Hepatocyte (in vitro differentiated cells): ENCODE results near the gene MACROD2. TPM values are rescaled to one million over a fixed set of nuclear protein-coding genes. Genes with fewer than 3 reads are reported as not detected.
A peak's percentile ranks its signal among the peaks of the same experiment; 100 is the strongest.

Source experiments
- DNase-seq: peaks from one replicate; pipeline ENCODE4 v3.0.0-alpha.2; 2016; ENCODE audit warnings: low spot score
- H2AFZ ChIP-seq: fragments of 200-600 bp; sonication (generic); 2 replicates; pipeline ENCODE4 v1.6.0; 2016; ENCODE audit warnings: antibody characterized with exemption, mild to moderate bottlenecking
- H3K27ac ChIP-seq: fragments of 200-600 bp; sonication (generic); 2 replicates; pipeline ENCODE4 v1.5.1; 2016; ENCODE audit warnings: mild to moderate bottlenecking
- H3K27me3 ChIP-seq: fragments of 200-600 bp; sonication (generic); 2 replicates; pipeline ENCODE4 v1.6.1; 2016
- H3K36me3 ChIP-seq: fragments of 200-600 bp; sonication (generic); replicated peaks from 2 replicates; pipeline ENCODE4 v1.5.1; 2016; ENCODE audit warnings: low read depth; ENCODE audit not compliant: insufficient read depth
- H3K4me1 ChIP-seq: fragments of 200-600 bp; sonication (generic); 2 replicates; pipeline ENCODE4 v1.5.1; 2016; ENCODE audit warnings: mild to moderate bottlenecking, moderate library complexity; ENCODE audit not compliant: insufficient read depth
- H3K4me2 ChIP-seq: fragments of 200-600 bp; sonication (generic); 2 replicates; pipeline ENCODE4 v1.6.0; 2016
- H3K4me3 ChIP-seq: fragments of 200-600 bp; sonication (generic); 2 replicates; pipeline ENCODE4 v1.5.1; 2016; ENCODE audit warnings: mild to moderate bottlenecking
- H3K79me2 ChIP-seq: fragments of 200-600 bp; sonication (generic); 2 replicates; pipeline ENCODE4 v1.6.0; 2017; ENCODE audit warnings: mild to moderate bottlenecking
- H3K9me2 ChIP-seq: fragments of 200-600 bp; sonication (generic); replicated peaks from 2 replicates; pipeline ENCODE4 v1.6.0; 2017; ENCODE audit warnings: mild to moderate bottlenecking; ENCODE audit not compliant: insufficient read depth
- H3K9me3 ChIP-seq: fragments of 200-600 bp; sonication (generic); 2 replicates; pipeline ENCODE4 v1.5.1; 2016; ENCODE audit warnings: low read depth, mild to moderate bottlenecking
- H4K20me1 ChIP-seq: fragments of 200-600 bp; sonication (generic); 2 replicates; pipeline ENCODE4 v1.6.0; 2016; ENCODE audit warnings: mild to moderate bottlenecking; ENCODE audit not compliant: insufficient read depth, poor library complexity, severe bottlenecking
- EZH2 ChIP-seq: fragments of 200-600 bp; sonication (generic); IDR thresholded peaks from 2 replicates; pipeline ENCODE4 v1.6.1; 2016; ENCODE audit warnings: antibody characterized with exemption, mild to moderate bottlenecking, borderline replicate concordance
- EZH2phosphoT487 ChIP-seq: fragments of 200-600 bp; sonication (generic); IDR thresholded peaks from one replicate; pipeline ENCODE4 v1.6.1; 2018; ENCODE audit warnings: antibody characterized with exemption, mild to moderate bottlenecking, low read depth, moderate library complexity; ENCODE audit not compliant: unreplicated experiment, severe bottlenecking
- WGBS: methylation state at CpG from one replicate; pipeline ENCODE4 v1.1.6; 2016; ENCODE audit warnings: low lambda C conversion rate; ENCODE audit errors: missing lambda C conversion rate; 5-methylcytosine and 5-hydroxymethylcytosine counted together
- polyA plus RNA-seq: library from polyadenylated mRNA; unstranded; fragments of >200 nt; fragmentation: Nextera tagmentation; extraction: Ambion mirVana; gene quantifications from 2 replicates; pipeline ENCODE4 v1.2.1, GENCODE V29; 2016
- total RNA-seq: library from RNA; depleted of rRNA; stranded (reverse); fragments of >200 nt; gene quantifications from 2 replicates; pipeline ENCODE4 v1.2.3, GENCODE V29; 2014
- TF ChIP-seq, protein P1 (sequence below): fragments of 200-600 bp; sonication (generic); IDR thresholded peaks from 2 replicates; pipeline ENCODE4 v1.5.1; 2016; ENCODE audit warnings: antibody characterized with exemption, mild to moderate bottlenecking; ENCODE audit not compliant: poor library complexity

MACROD2 gene
- total and polyA plus RNA-seq, 2 experiments from 2014 or later, result 2.4 to 3.1 TPM

DNA sequence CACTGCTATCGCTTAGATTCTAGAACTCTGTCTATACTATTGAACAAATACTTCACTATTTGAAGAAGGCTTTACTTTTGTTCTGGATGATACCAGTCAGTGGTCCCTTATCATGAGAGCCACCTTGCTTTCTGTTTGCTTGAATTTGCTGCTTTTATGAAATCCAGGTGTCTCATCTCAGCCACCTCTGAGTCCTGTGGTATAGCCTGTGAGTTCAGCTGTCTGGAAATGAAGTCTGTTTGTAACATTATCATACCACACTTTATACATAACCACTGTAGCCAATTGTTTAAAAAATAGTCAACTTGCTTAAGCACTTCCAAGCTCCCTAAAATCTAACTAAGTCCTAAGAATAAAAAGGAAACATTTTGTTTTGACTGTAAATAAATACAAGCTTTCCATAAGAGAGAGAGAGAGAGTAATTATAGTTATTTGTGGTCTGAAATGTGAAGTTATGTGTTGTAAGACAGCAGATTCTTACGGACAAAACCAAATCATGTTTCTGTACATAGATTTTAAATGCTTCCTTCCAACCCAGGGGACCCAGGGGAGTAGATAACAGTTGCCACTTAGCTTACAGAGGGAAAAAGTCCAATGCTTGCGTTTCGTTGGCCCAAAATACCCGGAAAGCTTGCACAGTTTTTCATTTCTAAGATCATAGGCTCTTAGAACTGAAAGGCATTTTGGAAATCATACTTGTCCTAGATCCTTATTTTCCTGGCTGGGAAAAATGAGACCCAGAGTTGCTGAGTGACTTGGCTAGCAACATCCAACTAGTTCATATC, 1449.9 kb downstream of the MACROD2 start:
- Histone ChIP-seq H3K27ac (peak overlapping the region; percentile 8), H3K4me3 (no peak overlapping the region), H2AFZ (no peak overlapping the region), H4K20me1 (no peaks in the 10 kb centered on the region), H3K27me3 (no peaks in the 10 kb centered on the region), H3K9me3 (no peaks in the 10 kb centered on the region), H3K4me1 (peaks cover 22% of the 10 kb centered on the region), H3K4me2 (no peak overlapping the region), H3K36me3 (no peaks in the 10 kb centered on the region), H3K79me2 (no peaks in the 10 kb centered on the region), H3K9me2 (no peaks in the 10 kb centered on the region)
- WGBS, result 71% methylated on average over 5 of the region's 5 CpGs
- DNase-seq, result no peak
- TF ChIP-seq, protein P1, sequence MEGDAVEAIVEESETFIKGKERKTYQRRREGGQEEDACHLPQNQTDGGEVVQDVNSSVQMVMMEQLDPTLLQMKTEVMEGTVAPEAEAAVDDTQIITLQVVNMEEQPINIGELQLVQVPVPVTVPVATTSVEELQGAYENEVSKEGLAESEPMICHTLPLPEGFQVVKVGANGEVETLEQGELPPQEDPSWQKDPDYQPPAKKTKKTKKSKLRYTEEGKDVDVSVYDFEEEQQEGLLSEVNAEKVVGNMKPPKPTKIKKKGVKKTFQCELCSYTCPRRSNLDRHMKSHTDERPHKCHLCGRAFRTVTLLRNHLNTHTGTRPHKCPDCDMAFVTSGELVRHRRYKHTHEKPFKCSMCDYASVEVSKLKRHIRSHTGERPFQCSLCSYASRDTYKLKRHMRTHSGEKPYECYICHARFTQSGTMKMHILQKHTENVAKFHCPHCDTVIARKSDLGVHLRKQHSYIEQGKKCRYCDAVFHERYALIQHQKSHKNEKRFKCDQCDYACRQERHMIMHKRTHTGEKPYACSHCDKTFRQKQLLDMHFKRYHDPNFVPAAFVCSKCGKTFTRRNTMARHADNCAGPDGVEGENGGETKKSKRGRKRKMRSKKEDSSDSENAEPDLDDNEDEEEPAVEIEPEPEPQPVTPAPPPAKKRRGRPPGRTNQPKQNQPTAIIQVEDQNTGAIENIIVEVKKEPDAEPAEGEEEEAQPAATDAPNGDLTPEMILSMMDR, result no peak
- TF ChIP-seq EZH2 (no peak), EZH2phosphoT487 (no peak)

DNA sequence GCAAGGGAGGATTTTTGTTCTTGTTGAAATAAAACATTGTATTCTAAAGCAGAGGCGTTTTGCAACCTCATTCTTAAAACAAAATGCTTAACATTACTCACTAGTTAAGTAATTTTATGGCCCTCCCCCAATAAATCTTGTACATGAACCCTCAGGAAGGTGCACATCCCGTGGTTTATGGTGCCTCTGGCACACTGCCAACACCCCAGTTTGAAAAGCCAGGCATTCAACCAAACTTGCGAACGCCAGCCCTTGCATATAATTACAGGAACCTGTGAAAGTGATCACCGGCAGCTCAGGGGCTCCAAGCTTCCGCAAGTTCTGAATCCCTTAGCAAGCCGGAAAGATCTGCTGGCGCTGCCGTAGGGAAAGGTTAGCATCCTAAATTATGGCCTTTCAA, 1451.1 kb downstream of the MACROD2 start:
- H3K36me3 ChIP-seq, result no peaks in the 10 kb centered on the region
- H3K27ac ChIP-seq, result no peak overlapping the region
- no peaks in the 10 kb centered on the region for H3K27me3 ChIP-seq
- no peak overlapping the region for H3K4me2 ChIP-seq
- H3K9me2 ChIP-seq, result no peaks in the 10 kb centered on the region
- H3K9me3 ChIP-seq, result no peaks in the 10 kb centered on the region
- peak; percentile 47 for DNase-seq
- no peaks in the 10 kb centered on the region for H3K79me2 ChIP-seq
- H3K4me1 ChIP-seq, result peaks cover 17% of the 10 kb centered on the region
- no peak overlapping the region for H3K4me3 ChIP-seq
- WGBS, result 55% methylated on average over 9 of the region's 9 CpGs
- TF ChIP-seq, protein P1, result no peak
- TF ChIP-seq EZH2phosphoT487 (no peak), EZH2 (no peak)
- H2AFZ ChIP-seq, result no peak overlapping the region
- H4K20me1 ChIP-seq, result no peaks in the 10 kb centered on the region

DNA sequence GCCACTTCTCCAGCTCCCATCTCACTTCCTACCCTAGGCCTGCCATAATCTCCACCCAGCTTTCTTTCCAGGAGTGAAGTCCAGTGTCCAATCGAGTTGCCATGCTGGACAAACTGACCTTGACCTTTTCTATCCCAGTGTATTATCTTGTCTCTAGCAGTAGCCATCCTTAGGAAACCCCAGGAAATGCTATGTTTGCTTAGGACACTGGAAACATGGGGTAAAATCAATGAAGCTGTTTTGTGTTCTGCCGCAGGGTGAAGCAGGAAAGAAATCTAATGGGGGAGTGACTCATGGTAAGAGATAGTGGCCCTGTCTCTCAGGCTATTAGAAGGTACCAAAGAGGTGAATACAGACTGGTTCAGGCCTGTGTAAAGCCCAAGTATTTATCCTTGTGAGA, 1452.2 kb downstream of the MACROD2 start:
- Histone ChIP-seq H3K4me3 (no peak overlapping the region), H3K79me2 (no peaks in the 10 kb centered on the region), H3K9me2 (no peaks in the 10 kb centered on the region), H3K9me3 (no peaks in the 10 kb centered on the region), H4K20me1 (no peaks in the 10 kb centered on the region), H3K4me2 (no peak overlapping the region), H3K4me1 (peaks cover 17% of the 10 kb centered on the region), H3K27me3 (no peaks in the 10 kb centered on the region), H3K27ac (no peak overlapping the region), H2AFZ (no peak overlapping the region), H3K36me3 (no peaks in the 10 kb centered on the region)
- no peak for DNase-seq
- TF ChIP-seq, protein P1, result no peak
- TF ChIP-seq EZH2phosphoT487, result no peak
- TF ChIP-seq EZH2, result no peak
- 77% methylated on average over 2 of the region's 2 CpGs for WGBS
